Measurements from ENCODE around the gene UPK1B.

DNA sequence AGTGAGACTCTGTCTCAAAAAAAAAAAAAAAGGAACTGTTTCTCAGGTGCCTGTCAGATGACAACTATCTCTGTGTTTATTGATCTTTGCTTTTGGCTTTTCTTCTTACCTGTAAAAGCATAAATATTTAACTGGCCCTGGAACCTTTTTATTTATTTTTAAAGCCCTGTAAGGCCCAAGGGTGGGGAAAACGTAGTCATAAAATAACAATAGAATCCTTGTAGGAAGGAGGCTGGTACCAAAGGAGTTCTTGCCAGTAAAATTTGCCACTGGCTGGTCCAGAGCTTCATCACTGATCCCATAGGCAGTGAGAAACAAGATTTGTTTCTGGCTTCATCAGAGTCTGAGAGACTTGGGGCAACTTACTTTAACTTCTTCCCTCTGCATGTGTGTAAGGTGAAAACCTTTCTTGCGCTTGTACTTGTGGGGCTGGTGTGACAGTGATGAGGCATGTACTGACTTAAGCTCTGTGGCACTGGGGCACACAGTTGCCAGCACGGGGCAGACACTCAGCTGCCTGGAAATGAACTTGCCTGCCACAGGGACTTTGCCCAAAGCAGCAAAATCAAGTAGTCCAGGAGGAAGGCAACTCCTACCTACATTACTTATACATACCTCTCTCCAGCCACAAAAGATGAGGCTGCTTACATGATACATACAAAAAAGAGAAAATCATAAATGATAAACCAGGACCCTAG is 47.7 kb downstream of the UPK1B start:
- TF ChIP-seq FOXK2 (IDR thresholded peaks at IDR 0.05) = no peak
- TF ChIP-seq NFRKB (IDR thresholded peaks at IDR 0.05) = no peak
- TF ChIP-seq SUZ12 (IDR thresholded peaks at IDR 0.05) = no peak
- no peak for TF ChIP-seq TARDBP (IDR thresholded peaks at IDR 0.05)
- no peak for TF ChIP-seq ARNT (IDR thresholded peaks at IDR 0.05)
